Measurements from ENCODE around the gene NEMP2. TPM values are rescaled to one million over a fixed set of nuclear protein-coding genes. Genes with fewer than 3 reads are reported as not detected.
A peak's percentile ranks its signal among the peaks of the same experiment; 100 is the strongest.

Gene NEMP2
- total and polyA plus RNA-seq, 12 donors, result 0.61 to 8.4 (median 4.9) TPM

GRCh38 chr2:190466819-190467446 lies 67.6 kb downstream of the NEMP2 start:
- WGBS, 4 donors, result 60 to 69% (median 62%) methylated on average over 5 of the region's 5 CpGs
- TF ChIP-seq POLR2A (IDR thresholded peaks at IDR 0.05) (no peak), CTCF (IDR thresholded peaks at IDR 0.05) (no peak)
- H3K27me3 ChIP-seq, result no peaks in the 10 kb centered on the region
- DNase-seq, result no peak
- intact Hi-C loops (cut with DNase I), result no loop called here
- H3K9me3 ChIP-seq (replicated peaks in 1 of 3), result no peaks in the 10 kb centered on the region
- H3K4me3 ChIP-seq, result no peak overlapping the region
- H3K36me3 ChIP-seq (replicated peaks in 1 of 2), result peaks cover 0 to 5% of the 10 kb centered on the region in 2 donors
- H3K27ac ChIP-seq, result peak overlapping the region in 4 of 5 donors; percentile 57 to 82 (median 74)
- peaks cover 44 to 54% of the 10 kb centered on the region in 2 donors for H3K4me1 ChIP-seq (replicated peaks in 1 of 2)

- H3K27ac ChIP-seq, result no peak overlapping the region
- 68 to 77% (median 74%) methylated on average over 2 of the region's 2 CpGs for WGBS, 4 donors
- TF ChIP-seq POLR2A (IDR thresholded peaks at IDR 0.05) (no peak), CTCF (IDR thresholded peaks at IDR 0.05) (no peak)
- H3K36me3 ChIP-seq (replicated peaks in 1 of 2), result no peaks in the 10 kb centered on the region
- no peaks in the 10 kb centered on the region for H3K27me3 ChIP-seq
- no peaks in the 10 kb centered on the region for H3K9me3 ChIP-seq (replicated peaks in 1 of 3)
- no peak for DNase-seq
- H3K4me1 ChIP-seq (replicated peaks in 1 of 2), result peaks cover 38 to 42% of the 10 kb centered on the region in 2 donors
- H3K4me3 ChIP-seq, result no peak overlapping the region
- intact Hi-C loops (cut with DNase I), result no loop called here
Observed at GRCh38 chr2:190465060-190465459, 69.5 kb downstream of the NEMP2 start.

- intact Hi-C loops (cut with DNase I), result no loop called here
- H3K27me3 ChIP-seq, result no peaks in the 10 kb centered on the region
- H3K36me3 ChIP-seq (replicated peaks in 1 of 2), result no peaks in the 10 kb centered on the region
- H3K4me3 ChIP-seq, result no peak overlapping the region
- no peaks in the 10 kb centered on the region for H3K9me3 ChIP-seq (replicated peaks in 1 of 3)
- H3K27ac ChIP-seq, result no peak overlapping the region
- 91 to 100% (median 97%) methylated on average over 1 of the region's 1 CpG for whole genome bisulfite sequencing, 4 donors
- TF ChIP-seq POLR2A (IDR thresholded peaks at IDR 0.05) (no peak), CTCF (IDR thresholded peaks at IDR 0.05) (no peak)
- peaks cover 13 to 17% of the 10 kb centered on the region in 2 donors for H3K4me1 ChIP-seq (replicated peaks in 1 of 2)
- DNase-seq, result no peak
Observed at GRCh38 chr2:190462611-190463010, 71.9 kb downstream of the NEMP2 start.

- no peaks in the 10 kb centered on the region for H3K27me3 ChIP-seq
- H3K36me3 ChIP-seq (replicated peaks in 1 of 2), result no peaks in the 10 kb centered on the region
- 93 to 98% (median 95%) methylated on average over 2 of the region's 2 CpGs for WGBS, 4 donors
- H3K4me1 ChIP-seq (replicated peaks in 1 of 2), result peaks cover 9 to 13% of the 10 kb centered on the region in 2 donors
- intact Hi-C loops (cut with DNase I), result no loop called here
- H3K27ac ChIP-seq, result no peak overlapping the region
- no peak for TF ChIP-seq CTCF (IDR thresholded peaks at IDR 0.05)
- TF ChIP-seq POLR2A (IDR thresholded peaks at IDR 0.05), result no peak
- no peak for DNase-seq
- H3K9me3 ChIP-seq (replicated peaks in 1 of 3), result no peaks in the 10 kb centered on the region
- H3K4me3 ChIP-seq, result no peak overlapping the region
Observed at GRCh38 chr2:190462181-190462580, 72.3 kb downstream of the NEMP2 start.

Data from adrenal gland (tissue), 12 donors.